GM19351 (cell line): ENCODE measurements around the gene RAE1.

Experiments
- ATAC-seq: cut with Tn5 transposase; IDR thresholded peaks from one replicate; pipeline ENCODE4 v1.9.1; 2021; ENCODE audit warnings: mild to moderate bottlenecking, moderate library complexity; ENCODE audit not compliant: unreplicated experiment

RAE1 gene

GRCh38 chr20:57351042-57351783 is at the start of gene RAE1:
RAE1 (plus strand) TSS chr20:57351255; CDS start chr20:57354039, 2,784 bp downstream.
- ATAC-seq: peak; percentile 94

GRCh38 chr20:57306747-57307146 is 44.3 kb upstream of the RAE1 start:
- no peak for ATAC-seq

- peak; percentile 61 for ATAC-seq
These were observed 42.4 kb upstream of the RAE1 start for GRCh38 chr20:57308451-57309271.

GRCh38 chr20:57309544-57310115 is 41.4 kb upstream of the RAE1 start:
- ATAC-seq: no peak

GRCh38 chr20:57310821-57311514 is 40.1 kb upstream of the RAE1 start:
- no peak for ATAC-seq

GRCh38 chr20:57312138-57312537 is 38.9 kb upstream of the RAE1 start:
- no peak for ATAC-seq

GRCh38 chr20:57313230-57313629 is 37.8 kb upstream of the RAE1 start:
- no peak for ATAC-seq

- ATAC-seq: no peak
These were observed 37.1 kb upstream of the RAE1 start for GRCh38 chr20:57313951-57314350.

- peak; percentile 55 for ATAC-seq
These were observed 35.7 kb upstream of the RAE1 start for GRCh38 chr20:57315083-57315975.

- ATAC-seq: no peak
These were observed 35.0 kb upstream of the RAE1 start for GRCh38 chr20:57315976-57316480.

- no peak for ATAC-seq
These were observed 34.3 kb upstream of the RAE1 start for GRCh38 chr20:57316795-57317201.

GRCh38 chr20:57317316-57317788 is 33.7 kb upstream of the RAE1 start:
- no peak for ATAC-seq

GRCh38 chr20:57317789-57318371 is 33.2 kb upstream of the RAE1 start:
- ATAC-seq: no peak

- ATAC-seq: no peak
These were observed 31.5 kb upstream of the RAE1 start for GRCh38 chr20:57319584-57319983.

- no peak for ATAC-seq
These were observed 30.7 kb upstream of the RAE1 start for GRCh38 chr20:57320358-57320757.

GRCh38 chr20:57321142-57321541 is 29.9 kb upstream of the RAE1 start:
- ATAC-seq: no peak

GRCh38 chr20:57322476-57322875 is 28.6 kb upstream of the RAE1 start:
- ATAC-seq: no peak

- peak; percentile 60 for ATAC-seq
These were observed 28.0 kb upstream of the RAE1 start for GRCh38 chr20:57323034-57323433.

- no peak for ATAC-seq
These were observed 25.3 kb upstream of the RAE1 start for GRCh38 chr20:57325632-57326356.
